ENCODE results near the gene CA5A. TPM values are rescaled to one million over a fixed set of nuclear protein-coding genes. Genes with fewer than 3 reads are reported as not detected.

The CA5A gene
- total and polyA plus RNA-seq, 2 of the 13 experiments (the other 11 are each of a cell fraction or from before 2014, with no cell fraction given) = 66.8 to 106 TPM

- TF ChIP-seq AKNA (CRISPR knock-in tag; IDR thresholded peaks at IDR 0.05; ENCODE audit: borderline replicate concordance) (no peak), NR1H2 (CRISPR knock-in tag; IDR thresholded peaks at IDR 0.05; ENCODE audit: borderline replicate concordance, low read depth) (no peak), ZNF768 (CRISPR knock-in tag; IDR thresholded peaks at IDR 0.05) (peak; percentile 65; the same call in 1 of the 2 replicates), LRRFIP1 (CRISPR knock-in tag; conservative IDR thresholded peaks at IDR 0.05) (no peak), DMAP1 (CRISPR knock-in tag; IDR thresholded peaks at IDR 0.05) (peak; percentile 74), ZNF770 (CRISPR knock-in tag; IDR thresholded peaks at IDR 0.05) (peak; percentile 42; the same call in 1 of the 2 replicates), MIXL1 (CRISPR knock-in tag; IDR thresholded peaks at IDR 0.05) (0 out of 2 replicates have a peak, but pooled peaks have one; percentile 11), PHF8 (CRISPR knock-in tag; IDR thresholded peaks at IDR 0.05) (peak; percentile 55), ZNF792 (CRISPR knock-in tag; IDR thresholded peaks at IDR 0.05) (peak; percentile 23; the same call in 1 of the 2 replicates), POGK (CRISPR knock-in tag; conservative IDR thresholded peaks at IDR 0.05) (peak; percentile 67; the same call in 1 of the 2 replicates), NFE2L2 (IDR thresholded peaks at IDR 0.05; ENCODE audit: low read length) (peak; percentile 96), ZNF260 (CRISPR knock-in tag; IDR thresholded peaks at IDR 0.05; ENCODE audit: borderline replicate concordance, low read depth) (no peak), ZSCAN31 (CRISPR knock-in tag; IDR thresholded peaks at IDR 0.05; ENCODE audit: low read depth) (no peak; the same call in 1 of the 2 replicates)
These were observed 75.6 kb downstream of the CA5A start (continued) for GRCh38 chr16:87860553-87861299.
